ENCODE measurements around the gene AAK1. TPM values are rescaled to one million over a fixed set of nuclear protein-coding genes. Genes with fewer than 3 reads are reported as not detected.
A peak's percentile ranks its signal among the peaks of the same experiment; 100 is the strongest.

The AAK1 gene
- total RNA-seq, 2 donors from 2014 or later: 70.7 to 77.3 TPM

GRCh38 chr2:69524799-69525198 lies 118.7 kb downstream of the AAK1 start:
- Histone ChIP-seq H3K27me3 (replicated peaks; ENCODE audit: insufficient read depth) (no peaks in the 10 kb centered on the region), H3K9me3 (no peaks in the 10 kb centered on the region), H3K4me3 (no peak overlapping the region), H3K36me3 (peaks cover 0 to 6% of the 10 kb centered on the region in 2 donors), H3K27ac (no peak overlapping the region), H3K4me1 (replicated peaks) (no peaks in the 10 kb centered on the region)
- no peak for TF ChIP-seq POLR2AphosphoS5 (IDR thresholded peaks at IDR 0.05)
- no peak for TF ChIP-seq CTCF (IDR thresholded peaks at IDR 0.05)
- intact Hi-C loops (cut with DNase I): no loop called here
- 41% methylated on average over 1 of the region's 1 CpG for WGBS
- no peak for DNase-seq (ENCODE audit: low spot score)

GRCh38 chr2:69521747-69522146 lies 121.8 kb downstream of the AAK1 start:
- no peak for DNase-seq (ENCODE audit: low spot score)
- H3K27me3 ChIP-seq (replicated peaks; ENCODE audit: insufficient read depth): no peaks in the 10 kb centered on the region
- H3K4me3 ChIP-seq: no peak overlapping the region
- intact Hi-C loops (cut with DNase I): no loop called here
- no peaks in the 10 kb centered on the region for H3K4me1 ChIP-seq (replicated peaks)
- no peaks in the 10 kb centered on the region for H3K9me3 ChIP-seq
- TF ChIP-seq POLR2A (IDR thresholded peaks at IDR 0.05): no peak
- no peak for TF ChIP-seq CTCF (IDR thresholded peaks at IDR 0.05)
- no peak for TF ChIP-seq POLR2AphosphoS5 (IDR thresholded peaks at IDR 0.05)
- 95% methylated on average over 2 of the region's 2 CpGs for WGBS
- H3K27ac ChIP-seq: no peak overlapping the region
- H3K36me3 ChIP-seq: peaks cover 0 to 6% of the 10 kb centered on the region in 2 donors

- Histone ChIP-seq H3K27ac (no peak overlapping the region), H3K4me1 (replicated peaks) (no peaks in the 10 kb centered on the region), H3K9me3 (no peaks in the 10 kb centered on the region), H3K4me3 (no peak overlapping the region), H3K27me3 (replicated peaks; ENCODE audit: insufficient read depth) (no peaks in the 10 kb centered on the region), H3K36me3 (peaks cover 0 to 6% of the 10 kb centered on the region in 2 donors)
- 55% methylated on average over 6 of the region's 6 CpGs for WGBS
- DNase-seq (ENCODE audit: low spot score): peak; percentile 7
- intact Hi-C loops (cut with DNase I): no loop called here
- TF ChIP-seq CTCF (IDR thresholded peaks at IDR 0.05) (no peak), POLR2AphosphoS5 (IDR thresholded peaks at IDR 0.05) (no peak)
Measured at GRCh38 chr2:69518841-69519240, 124.7 kb downstream of the AAK1 start.

GRCh38 chr2:69517410-69517809 lies 126.1 kb downstream of the AAK1 start:
- TF ChIP-seq POLR2AphosphoS5 (IDR thresholded peaks at IDR 0.05): no peak
- TF ChIP-seq CTCF (IDR thresholded peaks at IDR 0.05): no peak
- no peak for TF ChIP-seq POLR2A (IDR thresholded peaks at IDR 0.05)
- no peak for DNase-seq (ENCODE audit: low spot score)
- 53% methylated on average over 7 of the region's 7 CpGs for WGBS
- Histone ChIP-seq H3K4me1 (replicated peaks) (no peaks in the 10 kb centered on the region), H3K27ac (peak overlapping the region in 1 of 2 donors; percentile 30), H3K4me3 (no peak overlapping the region), H3K36me3 (peaks cover 0 to 6% of the 10 kb centered on the region in 2 donors), H3K9me3 (no peaks in the 10 kb centered on the region), H3K27me3 (replicated peaks; ENCODE audit: insufficient read depth) (no peaks in the 10 kb centered on the region)
- intact Hi-C loops (cut with DNase I): no loop called here

- TF ChIP-seq CTCF (IDR thresholded peaks at IDR 0.05) (no peak), POLR2A (IDR thresholded peaks at IDR 0.05) (no peak), POLR2AphosphoS5 (IDR thresholded peaks at IDR 0.05) (no peak)
- Histone ChIP-seq H3K27me3 (replicated peaks; ENCODE audit: insufficient read depth) (no peaks in the 10 kb centered on the region), H3K9me3 (no peaks in the 10 kb centered on the region), H3K4me1 (replicated peaks) (no peaks in the 10 kb centered on the region), H3K27ac (no peak overlapping the region), H3K36me3 (no peaks in the 10 kb centered on the region), H3K4me3 (no peak overlapping the region)
- DNase-seq (ENCODE audit: low spot score): no peak
- intact Hi-C loops (cut with DNase I): no loop called here
- 74% methylated on average over 1 of the region's 1 CpG for WGBS
Measured at GRCh38 chr2:69514819-69515218, 128.7 kb downstream of the AAK1 start.

Measured in prostate gland (tissue), 2 donors.